Measurements from ENCODE around the gene INCENP.

DNA sequence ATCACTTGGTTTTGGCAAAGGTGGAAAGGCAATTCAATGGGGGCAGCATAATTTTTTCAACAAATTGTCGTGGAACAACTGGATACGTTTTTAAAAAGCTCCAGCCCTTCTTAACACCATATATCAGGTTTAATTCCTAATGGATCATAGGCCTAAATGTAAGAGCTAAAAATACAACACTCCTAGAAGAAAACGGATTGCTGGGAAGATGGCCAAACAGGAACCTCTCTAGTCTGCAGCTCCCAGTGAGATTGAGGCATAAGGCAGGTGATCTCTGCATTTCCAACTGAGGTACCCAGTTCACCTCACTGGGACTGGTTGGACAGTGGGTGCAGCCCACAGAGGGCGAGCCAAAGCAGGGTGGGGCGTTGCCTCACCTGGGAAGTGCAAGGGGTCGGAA is 33.8 kb downstream of the INCENP start:
- TF ChIP-seq, protein P1, sequence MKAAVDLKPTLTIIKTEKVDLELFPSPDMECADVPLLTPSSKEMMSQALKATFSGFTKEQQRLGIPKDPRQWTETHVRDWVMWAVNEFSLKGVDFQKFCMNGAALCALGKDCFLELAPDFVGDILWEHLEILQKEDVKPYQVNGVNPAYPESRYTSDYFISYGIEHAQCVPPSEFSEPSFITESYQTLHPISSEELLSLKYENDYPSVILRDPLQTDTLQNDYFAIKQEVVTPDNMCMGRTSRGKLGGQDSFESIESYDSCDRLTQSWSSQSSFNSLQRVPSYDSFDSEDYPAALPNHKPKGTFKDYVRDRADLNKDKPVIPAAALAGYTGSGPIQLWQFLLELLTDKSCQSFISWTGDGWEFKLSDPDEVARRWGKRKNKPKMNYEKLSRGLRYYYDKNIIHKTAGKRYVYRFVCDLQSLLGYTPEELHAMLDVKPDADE (CRISPR knock-in tag; IDR thresholded peaks at IDR 0.05) = no peak
- TF ChIP-seq, protein P2, sequence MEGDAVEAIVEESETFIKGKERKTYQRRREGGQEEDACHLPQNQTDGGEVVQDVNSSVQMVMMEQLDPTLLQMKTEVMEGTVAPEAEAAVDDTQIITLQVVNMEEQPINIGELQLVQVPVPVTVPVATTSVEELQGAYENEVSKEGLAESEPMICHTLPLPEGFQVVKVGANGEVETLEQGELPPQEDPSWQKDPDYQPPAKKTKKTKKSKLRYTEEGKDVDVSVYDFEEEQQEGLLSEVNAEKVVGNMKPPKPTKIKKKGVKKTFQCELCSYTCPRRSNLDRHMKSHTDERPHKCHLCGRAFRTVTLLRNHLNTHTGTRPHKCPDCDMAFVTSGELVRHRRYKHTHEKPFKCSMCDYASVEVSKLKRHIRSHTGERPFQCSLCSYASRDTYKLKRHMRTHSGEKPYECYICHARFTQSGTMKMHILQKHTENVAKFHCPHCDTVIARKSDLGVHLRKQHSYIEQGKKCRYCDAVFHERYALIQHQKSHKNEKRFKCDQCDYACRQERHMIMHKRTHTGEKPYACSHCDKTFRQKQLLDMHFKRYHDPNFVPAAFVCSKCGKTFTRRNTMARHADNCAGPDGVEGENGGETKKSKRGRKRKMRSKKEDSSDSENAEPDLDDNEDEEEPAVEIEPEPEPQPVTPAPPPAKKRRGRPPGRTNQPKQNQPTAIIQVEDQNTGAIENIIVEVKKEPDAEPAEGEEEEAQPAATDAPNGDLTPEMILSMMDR (CRISPR knock-in tag; IDR thresholded peaks at IDR 0.05) = no peak
- no peak for TF ChIP-seq SMAD3 (CRISPR knock-in tag; IDR thresholded peaks at IDR 0.05)
- no peak for TF ChIP-seq REL (CRISPR knock-in tag; conservative IDR thresholded peaks at IDR 0.05)

Data from HepG2 (cell line).